HG03571 (cell line): ENCODE results near the gene LIPA.
"Not testable (repeated sequence)": the region's sequence is repeated elsewhere in the genome, so short reads cannot be mapped to it uniquely, and the experiment has no call there.

Experiments used
- ATAC-seq: cut with Tn5 transposase; IDR thresholded peaks from one replicate; pipeline ENCODE4 v1.9.1; 2021; ENCODE audit not compliant: unreplicated experiment

The LIPA gene

GRCh38 chr10:89213191-89213808, 38.3 kb downstream of the LIPA start:
- ATAC-seq = no peak

GRCh38 chr10:89210794-89211425, 40.7 kb downstream of the LIPA start:
- ATAC-seq = no peak

- no peak for ATAC-seq
These were observed 41.9 kb downstream of the LIPA start for GRCh38 chr10:89209718-89210117.

DNA sequence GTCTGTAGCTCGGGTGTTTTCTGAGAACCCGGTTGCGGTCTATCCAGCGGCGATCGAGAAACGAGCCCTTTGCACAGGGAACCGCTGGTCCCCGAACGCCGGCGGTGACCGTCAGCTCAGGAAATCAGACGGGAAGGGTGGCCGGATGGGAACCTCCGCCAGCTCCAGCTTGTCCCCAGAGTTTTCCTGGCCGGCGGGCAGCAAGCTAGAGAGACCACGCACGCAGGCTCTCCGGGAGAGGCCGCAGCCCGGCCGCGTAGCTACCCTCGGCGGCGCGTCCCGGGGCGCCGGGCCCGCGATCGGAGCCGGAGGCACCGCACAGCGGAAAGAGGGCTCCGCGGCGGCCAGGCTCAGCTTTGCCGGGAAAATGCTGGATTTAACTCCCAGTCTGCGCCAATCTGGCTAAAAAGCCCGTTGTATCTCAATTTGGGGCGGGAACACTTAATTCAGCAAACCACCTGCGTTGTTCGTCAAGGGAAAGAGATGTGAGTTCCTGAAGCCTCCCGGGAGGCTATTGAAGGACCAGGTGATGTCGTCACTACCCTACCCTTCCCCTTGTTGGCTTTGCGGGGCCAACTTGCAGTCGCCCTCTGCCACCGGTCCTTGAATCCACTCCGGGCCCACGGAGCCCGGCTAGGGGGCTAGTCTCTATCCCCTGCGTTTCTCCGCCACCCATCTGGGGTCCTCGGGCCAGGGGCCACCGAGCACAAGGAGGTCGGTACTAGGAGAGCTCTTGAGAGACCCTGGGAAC, 43.6 kb downstream of the LIPA start:
- no peak for ATAC-seq

DNA sequence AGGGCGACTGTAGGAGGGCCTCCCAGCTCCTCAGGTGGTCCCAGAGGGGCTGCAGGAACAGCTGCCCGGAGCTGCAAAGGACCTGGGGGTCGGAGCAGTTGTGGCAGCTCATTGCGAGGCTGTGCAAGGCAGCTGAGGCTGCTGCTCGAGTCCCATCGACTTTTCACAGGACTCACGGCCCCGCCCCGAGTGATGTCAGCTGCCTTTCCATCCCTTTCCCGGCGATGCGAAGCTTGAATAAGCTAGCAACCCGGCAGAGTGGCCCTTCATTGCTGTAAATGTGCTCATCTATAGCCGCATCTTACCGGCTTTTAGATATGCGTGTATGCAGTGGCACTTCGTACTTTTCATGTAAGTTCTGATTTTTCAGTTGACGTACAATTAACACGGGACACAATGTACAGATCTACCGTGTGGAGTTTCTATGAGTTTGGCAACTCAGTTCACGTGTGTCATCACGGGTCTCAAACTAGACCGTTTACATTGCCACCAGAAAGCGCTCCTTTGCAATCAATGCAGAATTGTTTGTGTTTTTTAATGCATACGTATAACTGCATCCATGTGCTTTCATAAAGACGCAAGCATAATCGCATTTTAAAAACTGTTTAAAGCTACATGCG, 44.3 kb downstream of the LIPA start, which contains the start of gene CH25H:
TSS of gene CH25H (minus strand) at position 137 of the 620 bp plus-strand sequence. CDS start at position 112, 25 bp downstream.
- ATAC-seq = no peak

GRCh38 chr10:89206402-89207180, 45.0 kb downstream of the LIPA start:
- ATAC-seq = no peak

DNA sequence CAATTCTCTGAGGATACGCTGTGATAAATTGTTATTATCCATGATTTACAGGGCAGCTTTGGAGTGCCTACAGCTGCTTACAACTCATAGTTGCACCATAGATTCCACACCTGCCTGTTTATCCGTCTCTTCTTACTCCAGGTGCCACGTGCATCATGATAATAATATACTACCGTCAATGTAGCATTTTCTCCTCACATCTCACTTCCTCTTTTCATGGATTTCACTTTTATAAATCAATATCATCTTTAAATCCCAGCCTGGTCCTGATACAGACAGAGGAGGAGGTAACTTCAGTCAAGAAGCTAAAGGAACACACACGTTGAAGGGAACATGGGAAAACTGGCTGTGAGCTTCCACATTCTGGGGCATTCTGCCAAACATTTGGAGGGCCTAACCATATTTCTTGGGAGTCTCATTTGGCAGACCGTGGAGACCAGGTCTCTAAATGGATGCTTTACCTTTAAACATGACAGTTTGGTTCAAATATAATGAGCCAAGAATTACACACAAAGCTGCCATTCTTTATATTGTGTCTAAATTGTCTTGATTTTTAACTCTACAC, 46.9 kb downstream of the LIPA start:
- ATAC-seq = no peak

- ATAC-seq = no peak
These were observed 48.3 kb downstream of the LIPA start for GRCh38 chr10:89203237-89203636.

DNA sequence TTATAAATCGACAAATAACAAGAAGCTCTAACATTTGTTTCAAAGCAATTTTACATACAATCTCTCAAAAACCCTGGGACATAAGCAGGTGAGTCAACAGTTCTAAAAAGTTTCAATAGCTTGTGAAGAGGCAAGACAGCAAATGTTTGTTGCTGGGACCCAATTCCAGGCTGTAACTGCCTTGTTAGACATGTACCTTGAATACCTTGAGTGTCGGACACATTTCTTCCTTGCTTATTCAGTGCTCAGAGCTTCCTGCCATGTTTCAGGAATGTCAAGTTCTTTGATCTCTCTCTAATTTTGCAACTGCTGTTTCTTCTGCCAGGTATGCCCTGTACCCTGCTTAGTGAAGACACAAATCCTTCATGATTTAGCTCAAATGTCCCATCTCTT, 49.5 kb downstream of the LIPA start:
- no peak for ATAC-seq

DNA sequence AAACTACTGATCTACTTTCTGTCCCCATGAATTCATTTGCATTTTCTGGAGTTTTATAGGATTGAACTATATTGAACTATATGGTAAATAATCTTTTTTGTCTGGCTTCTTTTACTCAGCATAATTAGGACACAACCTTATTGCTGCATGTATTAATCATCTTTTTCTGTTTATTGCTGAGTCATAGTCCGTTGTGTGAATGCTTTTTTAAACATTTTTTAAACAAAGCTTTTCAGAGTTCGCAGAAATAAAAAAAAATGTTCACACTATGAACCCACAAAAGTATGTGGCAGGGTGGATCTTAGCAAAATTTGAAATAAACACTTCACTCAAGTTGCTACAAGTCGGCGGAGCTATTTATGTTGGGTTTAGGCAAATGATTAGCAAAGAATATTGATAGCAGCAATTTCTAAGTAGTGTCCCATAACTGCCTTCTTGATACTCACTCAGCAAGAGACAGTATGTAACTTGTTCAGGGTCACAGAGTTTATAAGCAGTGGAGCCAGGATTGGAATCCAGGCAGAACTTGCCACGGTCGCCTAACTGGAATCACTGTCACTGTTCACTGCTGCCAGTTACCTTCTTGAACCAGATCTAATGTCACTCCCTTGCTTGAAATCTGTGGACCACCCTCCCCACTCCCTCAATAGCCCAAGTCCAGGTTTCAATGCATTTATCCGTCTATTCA, 50.1 kb downstream of the LIPA start:
- no peak for ATAC-seq

DNA sequence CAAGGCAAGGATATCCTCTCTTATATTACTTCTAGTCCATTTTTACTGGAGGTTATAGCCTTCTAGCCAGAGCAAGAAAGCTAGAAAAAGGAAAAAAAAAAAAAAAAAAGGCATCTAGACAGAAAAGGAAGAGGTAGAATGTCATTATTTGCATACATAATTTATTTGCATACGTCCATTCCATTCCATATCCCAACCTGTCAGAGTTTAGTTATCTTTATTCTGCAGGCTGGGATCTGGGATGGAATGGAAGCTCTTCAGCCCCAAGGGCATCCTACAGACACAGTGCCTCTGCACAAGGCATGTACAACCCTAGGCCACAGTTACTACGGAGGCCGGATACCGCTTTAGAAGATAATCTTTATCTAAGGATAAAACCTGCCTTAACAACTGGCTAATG, 54.1 kb downstream of the LIPA start:
- ATAC-seq = no peak

DNA sequence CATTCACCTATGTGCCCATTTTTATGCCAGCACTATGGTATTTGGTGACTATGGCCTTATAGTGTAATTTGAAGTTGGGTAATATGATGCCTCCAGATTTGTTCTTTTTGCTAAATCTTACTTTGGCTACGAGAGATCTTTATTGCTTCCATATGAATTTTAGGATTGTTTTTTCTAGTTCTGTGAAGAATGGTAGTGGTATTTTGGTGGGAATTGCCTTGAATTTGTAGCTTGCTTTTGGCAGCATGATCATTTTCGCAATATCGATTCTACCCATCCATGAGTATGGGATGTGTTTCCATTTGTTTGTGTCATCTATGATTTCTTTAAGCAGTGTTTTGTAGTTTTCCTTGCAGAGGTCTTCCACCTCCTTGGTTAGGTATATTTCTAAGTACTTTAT, 60.3 kb downstream of the LIPA start:
- not testable (repeated sequence) for ATAC-seq

DNA sequence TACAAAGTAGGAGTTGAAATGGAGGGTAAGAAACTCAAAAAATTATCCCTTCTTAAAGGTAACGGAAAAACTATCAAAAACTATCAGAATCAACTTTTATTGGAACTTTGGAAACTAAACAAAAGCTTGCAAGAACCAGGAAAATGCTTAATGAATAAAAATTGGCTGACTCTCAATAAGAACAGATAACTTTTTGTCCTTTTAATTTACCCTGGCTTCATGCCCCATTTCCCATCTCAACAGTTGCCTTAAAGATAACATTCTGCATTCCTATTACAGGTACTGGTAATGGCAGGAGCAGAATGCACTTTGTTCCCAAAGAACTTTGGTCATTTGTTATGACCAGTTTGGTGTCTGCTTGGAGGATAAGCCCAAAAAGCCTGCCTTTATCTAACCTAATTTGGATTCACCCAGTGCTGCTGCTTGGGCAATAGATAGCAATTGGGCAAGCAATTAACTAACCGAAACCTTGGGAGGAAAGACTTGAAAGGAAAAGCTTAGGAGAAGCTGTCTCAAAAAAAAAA, 62.3 kb downstream of the LIPA start:
- ATAC-seq = no peak

DNA sequence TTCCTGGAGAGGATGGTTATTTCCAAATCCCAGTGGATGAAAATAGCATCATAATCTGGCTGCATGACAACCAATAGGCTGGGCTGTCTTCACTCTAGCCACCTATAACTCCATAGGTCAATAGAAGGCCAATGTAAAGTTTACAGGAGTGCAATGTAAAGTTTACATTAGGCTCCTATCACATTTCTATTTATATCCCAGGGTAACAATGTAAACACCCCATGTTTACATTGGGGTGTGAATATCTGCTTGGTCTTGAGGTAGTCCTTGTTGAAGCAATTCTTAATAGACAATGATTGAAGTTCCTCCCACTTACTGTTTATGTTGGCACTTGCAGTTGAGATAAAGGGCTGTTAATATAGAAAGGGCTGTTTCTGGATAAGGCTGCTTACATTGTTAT, 65.9 kb downstream of the LIPA start:
- no peak for ATAC-seq

GRCh38 chr10:89184638-89185037, 66.9 kb downstream of the LIPA start:
- ATAC-seq = no peak

GRCh38 chr10:89183571-89183970, 68.0 kb downstream of the LIPA start:
- ATAC-seq = no peak

- ATAC-seq = no peak
These were observed 68.7 kb downstream of the LIPA start for GRCh38 chr10:89182894-89183293.

DNA sequence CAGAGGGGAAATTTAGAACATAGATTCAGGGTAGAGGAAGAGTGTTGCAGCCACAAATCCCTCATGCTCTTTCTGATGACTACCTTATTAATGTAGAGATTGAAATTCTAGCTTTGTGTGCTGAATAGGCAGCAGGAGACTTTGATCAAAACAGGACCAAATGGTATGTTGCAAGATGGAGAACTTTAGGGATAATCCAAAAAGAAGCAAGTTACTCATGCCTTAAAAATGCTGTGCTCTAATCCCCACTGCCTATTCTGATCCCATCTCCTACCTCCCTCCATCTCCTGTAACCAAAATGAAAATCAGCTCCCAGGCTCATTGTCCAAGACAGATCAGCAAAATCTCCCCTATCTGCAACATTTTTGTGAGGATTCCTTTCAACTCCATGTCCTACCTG, 75.8 kb downstream of the LIPA start:
- no peak for ATAC-seq

DNA sequence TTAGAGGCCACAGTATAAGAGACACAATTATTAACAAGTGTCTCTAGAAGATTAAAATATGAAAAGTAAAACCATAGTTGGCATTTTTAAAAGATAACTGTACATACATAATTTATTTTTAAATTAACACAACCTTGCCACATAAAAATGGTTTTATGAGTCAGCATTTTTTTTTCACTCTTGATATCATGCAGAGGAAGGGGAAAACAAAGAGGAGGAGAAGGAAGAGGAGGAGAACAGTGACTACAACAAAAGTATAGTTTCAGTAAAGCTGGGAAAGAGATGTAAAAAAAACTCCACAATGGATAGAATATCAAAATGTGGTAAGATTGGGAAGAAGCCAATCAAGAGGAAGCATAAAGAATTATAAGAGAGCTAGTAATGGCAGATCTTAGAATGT, 78.5 kb downstream of the LIPA start:
- ATAC-seq = no peak

DNA sequence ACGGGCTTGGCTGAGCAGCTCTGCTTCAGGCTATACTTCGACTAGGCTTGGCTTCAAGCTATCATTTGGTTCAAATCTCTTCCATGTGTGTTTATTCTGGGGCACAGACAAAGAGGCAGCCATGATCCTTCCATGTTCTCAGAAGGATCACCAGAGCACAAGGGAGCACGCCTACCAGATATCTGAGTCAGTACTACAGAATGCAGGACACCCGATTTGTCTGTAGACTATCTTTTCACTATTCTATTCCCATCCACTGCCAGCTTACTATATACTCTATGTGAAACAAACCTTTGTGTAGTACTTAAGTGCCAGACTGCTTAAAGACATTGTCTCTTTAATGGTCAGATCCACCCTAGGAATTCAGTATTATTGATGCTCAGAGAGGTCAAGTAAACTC, 79.6 kb downstream of the LIPA start:
- ATAC-seq = no peak
